HepG2 (cell line): ENCODE results near the gene FUT1. TPM values are rescaled to one million over a fixed set of nuclear protein-coding genes. Genes with fewer than 3 reads are reported as not detected.

Experiments used
- BCLAF1 ChIP-seq: fragments of 450-650 bp; IDR thresholded peaks from 2 replicates; pipeline ENCODE4 v1.6.1; 2017; ENCODE audit warnings: mild to moderate bottlenecking
- CREB1 ChIP-seq, 2 experiments: fragments of 450-650 bp in 1 of 2; IDR thresholded peaks; 2 replicates each; pipeline ENCODE4 v1.6.1; 2016 to 2017; ENCODE audit warnings: control low read depth in 1 of 2, mild to moderate bottlenecking in 1 of 2, missing compliant biosample characterization in 1 of 2, missing genetic modification characterization in 1 of 2
- EED ChIP-seq: sonication (generic); formaldehyde crosslinking; IDR thresholded peaks from 2 replicates; pipeline ENCODE4 v1.5.0; 2020; ENCODE audit warnings: mild to moderate bottlenecking, missing genetic modification reagents
- HOXA3 ChIP-seq: sonication (generic); formaldehyde crosslinking; IDR thresholded peaks from 2 replicates; pipeline ENCODE4 v1.5.0; 2020; ENCODE audit warnings: missing genetic modification reagents
- JARID2 ChIP-seq: sonication (generic); formaldehyde crosslinking; IDR thresholded peaks from 2 replicates; pipeline ENCODE4 v1.8.1; 2023; ENCODE audit warnings: missing genetic modification reagents, inconsistent platforms; ENCODE audit not compliant: insufficient replicate concordance
- KLF6 ChIP-seq: IDR thresholded peaks from 2 replicates; pipeline ENCODE4 v1.8.0; 2016; ENCODE audit warnings: missing biosample characterization, missing genetic modification reagents
- MAFF ChIP-seq: IDR thresholded peaks from 2 replicates; pipeline ENCODE4 v1.6.1; 2011; ENCODE audit warnings: low read depth, low read length, improper control_type of control experiment
- PRPF4 ChIP-seq: fragments of 200-400 bp; formaldehyde crosslinking; IDR thresholded peaks from 2 replicates; pipeline ENCODE4 v1.6.1; 2016; ENCODE audit warnings: low read length, low read depth; ENCODE audit not compliant: poor library complexity, severe bottlenecking
- THAP11 ChIP-seq: IDR thresholded peaks from 2 replicates; pipeline ENCODE4 v1.6.1; 2016; ENCODE audit warnings: missing biosample characterization, missing genetic modification reagents
- ZKSCAN8 ChIP-seq: IDR thresholded peaks from 2 replicates; pipeline ENCODE4 v1.6.1; 2016; ENCODE audit warnings: borderline replicate concordance, missing genetic modification reagents, missing compliant biosample characterization
- ZNF3 ChIP-seq: IDR thresholded peaks from 2 replicates; pipeline ENCODE4 v1.7.0; 2017; ENCODE audit warnings: inconsistent platforms
- ZNF460 ChIP-seq: sonication (generic); formaldehyde crosslinking; IDR thresholded peaks from 2 replicates; pipeline ENCODE4 v1.5.1; 2020; ENCODE audit warnings: missing genetic modification reagents, mild to moderate bottlenecking, borderline replicate concordance
- ZNF567 ChIP-seq: sonication (generic); formaldehyde crosslinking; IDR thresholded peaks from 2 replicates; pipeline ENCODE4 v1.8.1; 2023; ENCODE audit warnings: mild to moderate bottlenecking, missing genetic modification reagents, borderline replicate concordance
- ZNF788 ChIP-seq: sonication (generic); formaldehyde crosslinking; IDR thresholded peaks from 2 replicates; pipeline ENCODE4 v1.5.0; 2020; ENCODE audit warnings: mild to moderate bottlenecking, missing genetic modification reagents, borderline replicate concordance
- polyA plus RNA-seq, 8 experiments: library from polyadenylated mRNA; depleted of rRNA in 3 of 8; stranded (reverse) in 7 of 8; unstranded in 1 of 8; fragments of >200 nt; fragmentation: Illumina TruSeq in 4 of 8; extraction: Trizol in 4 of 8; gene quantifications; 2 replicates each; pipeline versions ENCODE4 v1.2.1 to v1.2.3, GENCODE V29; 2011 to 2016; ENCODE audit warnings: low read depth in 4 of 8, missing spikeins in 1 of 8, mixed read lengths in 1 of 8; ENCODE audit not compliant: insufficient read depth in 1 of 8
- total RNA-seq, 5 experiments: library from RNA; depleted of rRNA; stranded (reverse); fragments of >200 nt; fragmentation: Illumina TruSeq; extraction: Trizol; gene quantifications; 2 replicates each; pipeline ENCODE4 v1.2.3, GENCODE V29; 2016; ENCODE audit warnings: low read depth in 1 of 5
- TF ChIP-seq, protein P1 (sequence below): sonication (generic); formaldehyde crosslinking; IDR thresholded peaks from 2 replicates; pipeline ENCODE4 v1.4.0; 2020; ENCODE audit warnings: missing genetic modification reagents, borderline replicate concordance
- TF ChIP-seq, protein P2 (sequence below): sonication (generic); formaldehyde crosslinking; IDR thresholded peaks from 2 replicates; pipeline ENCODE4 v1.5.1; 2020; ENCODE audit warnings: mild to moderate bottlenecking, missing genetic modification reagents, borderline replicate concordance

The FUT1 gene
- total and polyA plus RNA-seq, 2 of the 13 experiments (the other 11 are each of a cell fraction or from before 2014, with no cell fraction given) = 0.07 to 1.1 TPM

DNA sequence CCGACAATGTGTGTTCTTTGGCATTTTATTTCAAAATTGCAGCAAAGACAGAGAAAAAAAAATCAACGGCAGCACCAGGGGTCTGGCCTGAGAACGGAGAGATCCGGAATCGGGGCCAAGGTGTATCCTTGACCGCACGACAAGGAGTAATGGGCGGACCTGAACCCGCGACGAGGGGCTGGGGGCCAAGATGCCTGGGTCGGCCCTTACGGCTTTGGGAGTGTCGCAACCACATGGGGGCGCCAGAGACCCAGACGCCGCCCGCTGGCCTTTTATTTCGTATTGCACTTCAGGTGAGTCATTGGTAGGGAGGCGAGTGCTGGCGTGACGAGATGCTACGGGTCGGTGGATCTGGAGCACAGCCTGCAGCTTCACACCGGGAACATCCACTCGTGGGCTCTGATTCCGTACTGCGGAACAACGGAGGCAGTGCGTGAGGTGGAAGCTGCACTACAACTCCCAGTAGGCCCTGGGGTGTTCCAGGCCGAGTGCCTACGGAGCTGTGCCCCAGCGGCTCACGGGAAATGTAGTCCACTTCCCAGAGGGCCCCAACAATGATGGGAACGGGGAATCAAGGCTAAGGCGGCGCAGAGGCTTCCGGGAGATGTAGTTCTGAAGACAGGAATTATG is 42.7 kb upstream of the FUT1 start (continued):
- TF ChIP-seq, protein P1, sequence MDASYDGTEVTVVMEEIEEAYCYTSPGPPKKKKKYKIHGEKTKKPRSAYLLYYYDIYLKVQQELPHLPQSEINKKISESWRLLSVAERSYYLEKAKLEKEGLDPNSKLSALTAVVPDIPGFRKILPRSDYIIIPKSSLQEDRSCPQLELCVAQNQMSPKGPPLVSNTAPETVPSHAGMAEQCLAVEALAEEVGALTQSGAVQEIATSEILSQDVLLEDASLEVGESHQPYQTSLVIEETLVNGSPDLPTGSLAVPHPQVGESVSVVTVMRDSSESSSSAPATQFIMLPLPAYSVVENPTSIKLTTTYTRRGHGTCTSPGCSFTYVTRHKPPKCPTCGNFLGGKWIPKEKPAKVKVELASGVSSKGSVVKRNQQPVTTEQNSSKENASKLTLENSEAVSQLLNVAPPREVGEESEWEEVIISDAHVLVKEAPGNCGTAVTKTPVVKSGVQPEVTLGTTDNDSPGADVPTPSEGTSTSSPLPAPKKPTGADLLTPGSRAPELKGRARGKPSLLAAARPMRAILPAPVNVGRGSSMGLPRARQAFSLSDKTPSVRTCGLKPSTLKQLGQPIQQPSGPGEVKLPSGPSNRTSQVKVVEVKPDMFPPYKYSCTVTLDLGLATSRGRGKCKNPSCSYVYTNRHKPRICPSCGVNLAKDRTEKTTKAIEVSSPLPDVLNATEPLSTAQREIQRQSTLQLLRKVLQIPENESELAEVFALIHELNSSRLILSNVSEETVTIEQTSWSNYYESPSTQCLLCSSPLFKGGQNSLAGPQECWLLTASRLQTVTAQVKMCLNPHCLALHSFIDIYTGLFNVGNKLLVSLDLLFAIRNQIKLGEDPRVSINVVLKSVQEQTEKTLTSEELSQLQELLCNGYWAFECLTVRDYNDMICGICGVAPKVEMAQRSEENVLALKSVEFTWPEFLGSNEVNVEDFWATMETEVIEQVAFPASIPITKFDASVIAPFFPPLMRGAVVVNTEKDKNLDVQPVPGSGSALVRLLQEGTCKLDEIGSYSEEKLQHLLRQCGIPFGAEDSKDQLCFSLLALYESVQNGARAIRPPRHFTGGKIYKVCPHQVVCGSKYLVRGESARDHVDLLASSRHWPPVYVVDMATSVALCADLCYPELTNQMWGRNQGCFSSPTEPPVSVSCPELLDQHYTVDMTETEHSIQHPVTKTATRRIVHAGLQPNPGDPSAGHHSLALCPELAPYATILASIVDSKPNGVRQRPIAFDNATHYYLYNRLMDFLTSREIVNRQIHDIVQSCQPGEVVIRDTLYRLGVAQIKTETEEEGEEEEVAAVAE (CRISPR knock-in tag) = peak; percentile 48; the same call in 1 of the 2 replicates
- TF ChIP-seq BCLAF1 (no peak), ZNF788 (CRISPR knock-in tag) (peak; percentile 71; the same call in 1 of the 2 replicates), ZNF460 (CRISPR knock-in tag) (no peak), MAFF (no peak), HOXA3 (peak; percentile 61), PRPF4 (no peak), THAP11 (CRISPR knock-in tag) (peak; percentile 99), CREB1 (IDR thresholded peaks at IDR 0.05) (peak; percentile 54; the same call in 1 of the 2 replicates), CREB1 (CRISPR knock-in tag; IDR thresholded peaks at IDR 0.05) (no peak), KLF6 (CRISPR knock-in tag) (no peak), ZNF3 (CRISPR knock-in tag) (0 out of 2 replicates have a peak, but pooled peaks have one; percentile 13), ZKSCAN8 (CRISPR knock-in tag) (no peak; the same call in 1 of the 2 replicates), ZNF567 (no peak), EED (peak; percentile 62; the same call in 1 of the 2 replicates), JARID2 (CRISPR knock-in tag) (no peak)
- TF ChIP-seq, protein P2, sequence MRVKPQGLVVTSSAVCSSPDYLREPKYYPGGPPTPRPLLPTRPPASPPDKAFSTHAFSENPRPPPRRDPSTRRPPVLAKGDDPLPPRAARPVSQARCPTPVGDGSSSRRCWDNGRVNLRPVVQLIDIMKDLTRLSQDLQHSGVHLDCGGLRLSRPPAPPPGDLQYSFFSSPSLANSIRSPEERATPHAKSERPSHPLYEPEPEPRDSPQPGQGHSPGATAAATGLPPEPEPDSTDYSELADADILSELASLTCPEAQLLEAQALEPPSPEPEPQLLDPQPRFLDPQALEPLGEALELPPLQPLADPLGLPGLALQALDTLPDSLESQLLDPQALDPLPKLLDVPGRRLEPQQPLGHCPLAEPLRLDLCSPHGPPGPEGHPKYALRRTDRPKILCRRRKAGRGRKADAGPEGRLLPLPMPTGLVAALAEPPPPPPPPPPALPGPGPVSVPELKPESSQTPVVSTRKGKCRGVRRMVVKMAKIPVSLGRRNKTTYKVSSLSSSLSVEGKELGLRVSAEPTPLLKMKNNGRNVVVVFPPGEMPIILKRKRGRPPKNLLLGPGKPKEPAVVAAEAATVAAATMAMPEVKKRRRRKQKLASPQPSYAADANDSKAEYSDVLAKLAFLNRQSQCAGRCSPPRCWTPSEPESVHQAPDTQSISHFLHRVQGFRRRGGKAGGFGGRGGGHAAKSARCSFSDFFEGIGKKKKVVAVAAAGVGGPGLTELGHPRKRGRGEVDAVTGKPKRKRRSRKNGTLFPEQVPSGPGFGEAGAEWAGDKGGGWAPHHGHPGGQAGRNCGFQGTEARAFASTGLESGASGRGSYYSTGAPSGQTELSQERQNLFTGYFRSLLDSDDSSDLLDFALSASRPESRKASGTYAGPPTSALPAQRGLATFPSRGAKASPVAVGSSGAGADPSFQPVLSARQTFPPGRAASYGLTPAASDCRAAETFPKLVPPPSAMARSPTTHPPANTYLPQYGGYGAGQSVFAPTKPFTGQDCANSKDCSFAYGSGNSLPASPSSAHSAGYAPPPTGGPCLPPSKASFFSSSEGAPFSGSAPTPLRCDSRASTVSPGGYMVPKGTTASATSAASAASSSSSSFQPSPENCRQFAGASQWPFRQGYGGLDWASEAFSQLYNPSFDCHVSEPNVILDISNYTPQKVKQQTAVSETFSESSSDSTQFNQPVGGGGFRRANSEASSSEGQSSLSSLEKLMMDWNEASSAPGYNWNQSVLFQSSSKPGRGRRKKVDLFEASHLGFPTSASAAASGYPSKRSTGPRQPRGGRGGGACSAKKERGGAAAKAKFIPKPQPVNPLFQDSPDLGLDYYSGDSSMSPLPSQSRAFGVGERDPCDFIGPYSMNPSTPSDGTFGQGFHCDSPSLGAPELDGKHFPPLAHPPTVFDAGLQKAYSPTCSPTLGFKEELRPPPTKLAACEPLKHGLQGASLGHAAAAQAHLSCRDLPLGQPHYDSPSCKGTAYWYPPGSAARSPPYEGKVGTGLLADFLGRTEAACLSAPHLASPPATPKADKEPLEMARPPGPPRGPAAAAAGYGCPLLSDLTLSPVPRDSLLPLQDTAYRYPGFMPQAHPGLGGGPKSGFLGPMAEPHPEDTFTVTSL (CRISPR knock-in tag) = no peak
